ENCODE measurements around the gene TRIM45.

TRIM45 gene

GRCh38 chr1:117138106-117138505 lies 16.6 kb upstream of the TRIM45 start:
- H3K27me3 ChIP-seq (ENCODE audit: insufficient read depth, low read depth, severe bottlenecking) = no peaks in the 10 kb centered on the region
- no peaks in the 10 kb centered on the region for H3K9me3 ChIP-seq (ENCODE audit: severe bottlenecking)
- H3K27ac ChIP-seq = no peak overlapping the region
- H3K36me3 ChIP-seq = no peaks in the 10 kb centered on the region
- no peak for DNase-seq
- no peak overlapping the region for H3K4me3 ChIP-seq (ENCODE audit: low read depth, low read length)
- TF ChIP-seq, protein P1, sequence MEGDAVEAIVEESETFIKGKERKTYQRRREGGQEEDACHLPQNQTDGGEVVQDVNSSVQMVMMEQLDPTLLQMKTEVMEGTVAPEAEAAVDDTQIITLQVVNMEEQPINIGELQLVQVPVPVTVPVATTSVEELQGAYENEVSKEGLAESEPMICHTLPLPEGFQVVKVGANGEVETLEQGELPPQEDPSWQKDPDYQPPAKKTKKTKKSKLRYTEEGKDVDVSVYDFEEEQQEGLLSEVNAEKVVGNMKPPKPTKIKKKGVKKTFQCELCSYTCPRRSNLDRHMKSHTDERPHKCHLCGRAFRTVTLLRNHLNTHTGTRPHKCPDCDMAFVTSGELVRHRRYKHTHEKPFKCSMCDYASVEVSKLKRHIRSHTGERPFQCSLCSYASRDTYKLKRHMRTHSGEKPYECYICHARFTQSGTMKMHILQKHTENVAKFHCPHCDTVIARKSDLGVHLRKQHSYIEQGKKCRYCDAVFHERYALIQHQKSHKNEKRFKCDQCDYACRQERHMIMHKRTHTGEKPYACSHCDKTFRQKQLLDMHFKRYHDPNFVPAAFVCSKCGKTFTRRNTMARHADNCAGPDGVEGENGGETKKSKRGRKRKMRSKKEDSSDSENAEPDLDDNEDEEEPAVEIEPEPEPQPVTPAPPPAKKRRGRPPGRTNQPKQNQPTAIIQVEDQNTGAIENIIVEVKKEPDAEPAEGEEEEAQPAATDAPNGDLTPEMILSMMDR (IDR thresholded peaks at IDR 0.05; ENCODE audit: low read depth, low read length) = no peak

- no peaks in the 10 kb centered on the region for H3K36me3 ChIP-seq
- DNase-seq = no peak
- TF ChIP-seq, protein P1 (IDR thresholded peaks at IDR 0.05; ENCODE audit: low read depth, low read length) = no peak
- no peaks in the 10 kb centered on the region for H3K27me3 ChIP-seq (ENCODE audit: insufficient read depth, low read depth, severe bottlenecking)
- H3K4me3 ChIP-seq (ENCODE audit: low read depth, low read length) = no peak overlapping the region
- H3K9me3 ChIP-seq (ENCODE audit: severe bottlenecking) = no peaks in the 10 kb centered on the region
- H3K27ac ChIP-seq = no peak overlapping the region
Measured at GRCh38 chr1:117137281-117137855, 15.8 kb upstream of the TRIM45 start.

- H3K9me3 ChIP-seq (ENCODE audit: severe bottlenecking) = no peaks in the 10 kb centered on the region
- H3K4me3 ChIP-seq (ENCODE audit: low read depth, low read length) = no peak overlapping the region
- no peak overlapping the region for H3K27ac ChIP-seq
- TF ChIP-seq, protein P1 (IDR thresholded peaks at IDR 0.05; ENCODE audit: low read depth, low read length) = no peak
- H3K27me3 ChIP-seq (ENCODE audit: insufficient read depth, low read depth, severe bottlenecking) = no peaks in the 10 kb centered on the region
- no peak for DNase-seq
- H3K36me3 ChIP-seq = no peaks in the 10 kb centered on the region
Measured at GRCh38 chr1:117136749-117137148, 15.2 kb upstream of the TRIM45 start.

DNA sequence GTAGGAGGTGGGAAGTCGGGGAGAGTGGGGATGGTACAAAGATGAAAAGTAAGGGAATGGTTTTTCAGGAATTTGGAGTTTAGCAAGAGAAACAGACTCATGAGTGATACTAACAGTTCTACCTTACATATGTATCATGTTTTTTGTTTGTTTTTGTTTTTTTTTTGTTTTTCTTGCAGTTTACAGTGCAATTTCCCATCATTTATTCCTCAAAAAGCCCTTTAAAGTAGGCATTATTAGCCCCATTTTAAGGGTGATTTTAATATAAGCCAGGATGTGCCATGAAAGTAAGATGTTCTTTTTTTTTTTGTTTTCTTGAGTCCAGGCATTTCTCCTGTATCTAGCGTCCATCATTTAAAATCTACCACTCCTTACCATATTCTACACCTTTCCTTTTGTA lies 13.8 kb upstream of the TRIM45 start:
- no peak overlapping the region for H3K27ac ChIP-seq
- no peaks in the 10 kb centered on the region for H3K27me3 ChIP-seq (ENCODE audit: insufficient read depth, low read depth, severe bottlenecking)
- H3K36me3 ChIP-seq = no peaks in the 10 kb centered on the region
- no peak for DNase-seq
- H3K9me3 ChIP-seq (ENCODE audit: severe bottlenecking) = no peaks in the 10 kb centered on the region
- TF ChIP-seq, protein P1 (IDR thresholded peaks at IDR 0.05; ENCODE audit: low read depth, low read length) = no peak
- no peak overlapping the region for H3K4me3 ChIP-seq (ENCODE audit: low read depth, low read length)

DNA sequence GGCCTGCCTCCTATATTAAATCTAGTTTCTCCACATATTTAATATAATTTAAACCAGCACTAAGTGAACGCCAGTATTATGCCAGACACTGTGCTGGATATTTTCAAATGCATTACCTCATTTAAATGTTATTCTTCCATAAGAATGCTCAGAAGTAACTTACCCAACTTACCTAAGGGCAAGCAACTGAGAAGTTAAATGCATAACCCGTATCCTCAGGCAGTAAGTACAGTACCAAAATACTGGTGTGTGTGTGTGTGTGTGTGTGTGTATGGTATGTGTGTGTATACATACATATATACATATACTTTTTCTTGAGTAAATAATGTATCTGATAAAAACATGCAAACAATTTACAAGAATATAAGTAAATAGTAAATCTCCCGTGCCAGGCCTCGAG lies 9.0 kb upstream of the TRIM45 start:
- Histone ChIP-seq H3K9me3 (ENCODE audit: severe bottlenecking) (no peaks in the 10 kb centered on the region), H3K4me3 (ENCODE audit: low read depth, low read length) (no peak overlapping the region), H3K36me3 (no peaks in the 10 kb centered on the region), H3K27me3 (ENCODE audit: insufficient read depth, low read depth, severe bottlenecking) (no peaks in the 10 kb centered on the region), H3K27ac (no peak overlapping the region)
- TF ChIP-seq, protein P1 (IDR thresholded peaks at IDR 0.05; ENCODE audit: low read depth, low read length) = no peak
- DNase-seq = no peak
